HL-60 (cell line): Measurements from ENCODE around the gene SPDYE3.
"Not testable (repeated sequence)": the region's sequence is repeated elsewhere in the genome, so short reads cannot be mapped to it uniquely, and the experiment has no call there.

Experiments used
- DNase-seq, 2 experiments: peaks; one replicate each; pipeline ENCODE4 v3.0.0-alpha.2; 2010 to 2020; ENCODE audit warnings: low read depth in 1 of 2, low spot score in 1 of 2
- H3K27ac ChIP-seq: fragments of 250-450 bp; sonication (Bioruptor Pico); replicated peaks from 2 replicates; pipeline ENCODE4 v1.5.1; 2020; ENCODE audit warnings: mild to moderate bottlenecking, moderate library complexity
- H3K27me3 ChIP-seq: fragments of 250-450 bp; sonication (Bioruptor Pico); 2 replicates; pipeline ENCODE4 v1.5.1; 2021; ENCODE audit warnings: mild to moderate bottlenecking, moderate library complexity; ENCODE audit not compliant: insufficient read depth, poor library complexity, severe bottlenecking
- H3K4me3 ChIP-seq: replicated peaks from 2 replicates; pipeline ENCODE4 v1.5.1; 2011; ENCODE audit warnings: mild to moderate bottlenecking, control low read depth, low read length; ENCODE audit not compliant: insufficient read depth
- CTCF ChIP-seq: IDR thresholded peaks from one replicate; pipeline ENCODE4 v1.5.1; 2011; ENCODE audit warnings: low read length, control low read depth, inconsistent platforms; ENCODE audit not compliant: insufficient read depth
- GABPA ChIP-seq: IDR thresholded peaks from 2 replicates; pipeline ENCODE4 v1.6.1; 2012; ENCODE audit warnings: low read depth
- POLR2AphosphoS5 ChIP-seq: IDR thresholded peaks from 2 replicates; pipeline ENCODE4 v1.6.1; 2012; ENCODE audit warnings: low read depth
- REST ChIP-seq: IDR thresholded peaks from 2 replicates; pipeline ENCODE4 v1.6.1; 2012; ENCODE audit warnings: low read depth; ENCODE audit not compliant: insufficient replicate concordance
- SPI1 ChIP-seq: IDR thresholded peaks from 2 replicates; pipeline ENCODE4 v1.6.1; 2012; ENCODE audit warnings: low read depth, mild to moderate bottlenecking, borderline replicate concordance

Gene SPDYE3

GRCh38 chr7:100351657-100352058 lies 44.2 kb downstream of the SPDYE3 start:
- Histone ChIP-seq H3K27ac (no peak overlapping the region), H3K4me3 (no peak overlapping the region), H3K27me3 (no peaks in the 10 kb centered on the region)
- DNase-seq = no peak
- TF ChIP-seq CTCF = no peak
- no peak for TF ChIP-seq GABPA
- no peak for TF ChIP-seq SPI1
- TF ChIP-seq POLR2AphosphoS5 = no peak
- TF ChIP-seq REST = no peak

GRCh38 chr7:100352230-100352781 lies 44.8 kb downstream of the SPDYE3 start:
- H3K27ac ChIP-seq, DNase-seq, H3K27me3 ChIP-seq, H3K4me3 ChIP-seq: not testable (repeated sequence)

GRCh38 chr7:100352984-100353684 lies 45.6 kb downstream of the SPDYE3 start:
- DNase-seq = no peak
- Histone ChIP-seq H3K27ac (no peak overlapping the region), H3K4me3 (no peak overlapping the region), H3K27me3 (no peaks in the 10 kb centered on the region)
- TF ChIP-seq REST (no peak), SPI1 (no peak), POLR2AphosphoS5 (no peak), GABPA (no peak), CTCF (no peak)

- Histone ChIP-seq H3K27ac (no peak overlapping the region), H3K4me3 (no peak overlapping the region), H3K27me3 (no peaks in the 10 kb centered on the region)
- no peak for DNase-seq
- TF ChIP-seq SPI1 (no peak), REST (no peak)
Measured at GRCh38 chr7:100353685-100354330, 46.3 kb downstream of the SPDYE3 start.
